K562 (cell line): ENCODE data around the gene LRRC37A3. TPM values are rescaled to one million over a fixed set of nuclear protein-coding genes. Genes with fewer than 3 reads are reported as not detected.

Experiments
- ARID2 ChIP-seq: fragments of 450-650 bp; IDR thresholded peaks from 2 replicates; pipeline ENCODE4 v1.6.1; 2017; ENCODE audit warnings: antibody characterized with exemption, mild to moderate bottlenecking
- ASH1L ChIP-seq: fragments of 450-650 bp; IDR thresholded peaks from 2 replicates; pipeline ENCODE4 v1.6.1; 2018; ENCODE audit warnings: borderline replicate concordance, mild to moderate bottlenecking, low read depth; ENCODE audit not compliant: partially characterized antibody
- KLF6 ChIP-seq: fragments of 250-450 bp; sonication (Bioruptor Pico); IDR thresholded peaks from 2 replicates; pipeline ENCODE4 v1.4.0; 2020; ENCODE audit warnings: mild to moderate bottlenecking, moderate library complexity, borderline replicate concordance
- MAFG ChIP-seq: fragments of 450-650 bp; conservative IDR thresholded peaks from 2 replicates; pipeline ENCODE4 v1.6.1; 2016; ENCODE audit warnings: missing genetic modification characterization, missing compliant biosample characterization
- NFIX ChIP-seq: fragments of 250-450 bp; sonication (Bioruptor Pico); IDR thresholded peaks from 2 replicates; pipeline ENCODE4 v1.4.0; 2020; ENCODE audit warnings: low read depth, mild to moderate bottlenecking, moderate library complexity
- PHTF2 ChIP-seq: fragments of 250-450 bp; sonication (Bioruptor Pico); IDR thresholded peaks from 2 replicates; pipeline ENCODE4 v1.5.0; 2021; ENCODE audit warnings: mild to moderate bottlenecking
- POLR2B ChIP-seq: fragments of 450-650 bp; IDR thresholded peaks from 2 replicates; pipeline ENCODE4 v1.6.1; 2018; ENCODE audit warnings: low read depth; ENCODE audit not compliant: partially characterized antibody
- RFX7 ChIP-seq: fragments of 250-450 bp; sonication (Bioruptor Pico); IDR thresholded peaks from 2 replicates; pipeline ENCODE4 v1.5.1; 2021; ENCODE audit warnings: mild to moderate bottlenecking
- SIRT6 ChIP-seq: IDR thresholded peaks from one replicate; pipeline ENCODE4 v1.6.1; 2012; ENCODE audit warnings: low read depth, mild to moderate bottlenecking, control low read depth, inconsistent platforms, low read length, moderate library complexity
- TAF7 ChIP-seq: fragments of 450-650 bp; IDR thresholded peaks from 2 replicates; pipeline ENCODE4 v1.6.1; 2016; ENCODE audit warnings: missing genetic modification characterization, missing compliant biosample characterization
- TBL1XR1 ChIP-seq, 2 experiments: IDR thresholded peaks; 2 replicates each; pipeline ENCODE4 v1.6.1; 2012; ENCODE audit warnings: improper control_type of control experiment in 2 of 2, low read length in 2 of 2, mild to moderate bottlenecking in 1 of 2
- ZNF12 ChIP-seq: sonication (generic); formaldehyde crosslinking; IDR thresholded peaks from 2 replicates; pipeline ENCODE4 v1.4.0; 2020; ENCODE audit warnings: mild to moderate bottlenecking, missing genetic modification reagents
- ZNF23 ChIP-seq: fragments of 250-450 bp; sonication (Bioruptor Pico); IDR thresholded peaks from 2 replicates; pipeline ENCODE4 v1.4.0; 2020; ENCODE audit warnings: mild to moderate bottlenecking
- ZNF280B ChIP-seq: fragments of 250-450 bp; sonication (Bioruptor Pico); IDR thresholded peaks from 2 replicates; pipeline ENCODE4 v1.5.1; 2021; ENCODE audit warnings: mild to moderate bottlenecking
- ZNF583 ChIP-seq: fragments of 250-450 bp; sonication (Bioruptor Pico); IDR thresholded peaks from 2 replicates; pipeline ENCODE4 v1.4.0; 2020
- polyA plus RNA-seq, 8 experiments: library from polyadenylated mRNA; depleted of rRNA in 4 of 8; stranded (reverse) in 5 of 8; unstranded in 3 of 8; fragments of >200 nt; fragmentation: Nextera tagmentation in 2 of 8; fragmentation: Illumina TruSeq in 1 of 8; extraction: Ambion mirVana in 2 of 8; extraction: Trizol in 1 of 8; gene quantifications; 2 replicates each; pipeline versions ENCODE4 v1.2.1 to v1.2.3, GENCODE V29; 2011 to 2014; ENCODE audit warnings: inconsistent platforms in 1 of 8, missing spikeins in 1 of 8
- total RNA-seq, 7 experiments: library from RNA; depleted of rRNA in 6 of 7; stranded (reverse); fragments of >200 nt in 6 of 7; fragmentation: Illumina TruSeq in 2 of 7; extraction: Trizol in 2 of 7; gene quantifications; 2 replicates each; pipeline versions ENCODE4 v1.2.1 to v1.2.3, GENCODE V29; 2011 to 2021; ENCODE audit warnings: low replicate concordance in 1 of 7
- TF ChIP-seq, protein P1 (sequence below): sonication (generic); formaldehyde crosslinking; IDR thresholded peaks from 2 replicates; pipeline ENCODE4 v1.8.1; 2023; ENCODE audit warnings: missing genetic modification reagents, mild to moderate bottlenecking, borderline replicate concordance
- TF ChIP-seq, protein P2 (sequence below): fragments of 450-650 bp; IDR thresholded peaks from 2 replicates; pipeline ENCODE4 v1.7.1; 2018; ENCODE audit warnings: mild to moderate bottlenecking, low read depth; ENCODE audit not compliant: partially characterized antibody
- TF ChIP-seq, protein P3 (sequence below): fragments of 250-450 bp; sonication (Bioruptor Pico); IDR thresholded peaks from 2 replicates; pipeline ENCODE4 v1.4.0; 2020

Gene LRRC37A3
- total and polyA plus RNA-seq, 9 of the 15 experiments (the other 6 are each of a cell fraction or from before 2014, with no cell fraction given), result 0.14 to 5.9 (median 2.2) TPM

DNA sequence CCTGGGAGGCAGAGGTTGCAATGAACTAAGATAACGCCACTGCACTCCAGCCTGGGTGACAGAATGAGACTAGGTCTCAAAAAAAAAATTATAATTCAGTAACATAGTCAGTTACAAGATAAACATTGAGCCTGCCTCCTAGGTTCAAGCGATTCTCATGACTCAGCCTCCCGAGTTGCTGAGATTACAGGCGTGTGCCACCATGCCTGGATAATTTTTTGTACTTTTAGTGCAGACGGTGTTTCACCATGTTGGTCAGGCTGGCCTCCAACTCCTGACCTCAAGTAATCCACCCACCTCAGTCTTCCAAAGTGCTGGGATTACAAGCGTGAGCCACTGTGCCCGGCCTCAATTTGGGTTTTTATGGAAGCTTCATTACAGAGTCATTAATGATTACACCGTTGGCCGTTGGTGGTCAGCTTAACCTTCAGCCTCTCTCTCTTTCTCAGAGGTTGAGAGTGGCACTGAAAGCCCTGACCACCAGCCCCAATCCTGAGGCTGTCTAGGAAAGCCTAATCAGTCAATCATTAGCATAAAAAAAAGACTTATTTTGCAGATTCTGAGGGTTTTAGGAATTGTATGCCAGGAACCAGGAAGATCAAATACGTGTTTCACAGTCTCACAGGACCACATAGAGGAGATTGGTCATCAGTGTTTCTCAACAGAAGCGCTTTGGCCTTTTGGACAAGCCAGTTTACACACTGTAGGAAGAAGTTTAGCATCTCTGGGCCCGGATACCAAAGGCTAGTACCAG, 1.3 kb upstream of the LRRC37A3 start (continued):
- TF ChIP-seq NFIX (CRISPR knock-in tag), result no peak
- no peak for TF ChIP-seq SIRT6
- TF ChIP-seq ZNF12, result 0 out of 2 replicates have a peak, but pooled peaks have one; percentile 25
- no peak for TF ChIP-seq ARID2
- TF ChIP-seq, protein P1, sequence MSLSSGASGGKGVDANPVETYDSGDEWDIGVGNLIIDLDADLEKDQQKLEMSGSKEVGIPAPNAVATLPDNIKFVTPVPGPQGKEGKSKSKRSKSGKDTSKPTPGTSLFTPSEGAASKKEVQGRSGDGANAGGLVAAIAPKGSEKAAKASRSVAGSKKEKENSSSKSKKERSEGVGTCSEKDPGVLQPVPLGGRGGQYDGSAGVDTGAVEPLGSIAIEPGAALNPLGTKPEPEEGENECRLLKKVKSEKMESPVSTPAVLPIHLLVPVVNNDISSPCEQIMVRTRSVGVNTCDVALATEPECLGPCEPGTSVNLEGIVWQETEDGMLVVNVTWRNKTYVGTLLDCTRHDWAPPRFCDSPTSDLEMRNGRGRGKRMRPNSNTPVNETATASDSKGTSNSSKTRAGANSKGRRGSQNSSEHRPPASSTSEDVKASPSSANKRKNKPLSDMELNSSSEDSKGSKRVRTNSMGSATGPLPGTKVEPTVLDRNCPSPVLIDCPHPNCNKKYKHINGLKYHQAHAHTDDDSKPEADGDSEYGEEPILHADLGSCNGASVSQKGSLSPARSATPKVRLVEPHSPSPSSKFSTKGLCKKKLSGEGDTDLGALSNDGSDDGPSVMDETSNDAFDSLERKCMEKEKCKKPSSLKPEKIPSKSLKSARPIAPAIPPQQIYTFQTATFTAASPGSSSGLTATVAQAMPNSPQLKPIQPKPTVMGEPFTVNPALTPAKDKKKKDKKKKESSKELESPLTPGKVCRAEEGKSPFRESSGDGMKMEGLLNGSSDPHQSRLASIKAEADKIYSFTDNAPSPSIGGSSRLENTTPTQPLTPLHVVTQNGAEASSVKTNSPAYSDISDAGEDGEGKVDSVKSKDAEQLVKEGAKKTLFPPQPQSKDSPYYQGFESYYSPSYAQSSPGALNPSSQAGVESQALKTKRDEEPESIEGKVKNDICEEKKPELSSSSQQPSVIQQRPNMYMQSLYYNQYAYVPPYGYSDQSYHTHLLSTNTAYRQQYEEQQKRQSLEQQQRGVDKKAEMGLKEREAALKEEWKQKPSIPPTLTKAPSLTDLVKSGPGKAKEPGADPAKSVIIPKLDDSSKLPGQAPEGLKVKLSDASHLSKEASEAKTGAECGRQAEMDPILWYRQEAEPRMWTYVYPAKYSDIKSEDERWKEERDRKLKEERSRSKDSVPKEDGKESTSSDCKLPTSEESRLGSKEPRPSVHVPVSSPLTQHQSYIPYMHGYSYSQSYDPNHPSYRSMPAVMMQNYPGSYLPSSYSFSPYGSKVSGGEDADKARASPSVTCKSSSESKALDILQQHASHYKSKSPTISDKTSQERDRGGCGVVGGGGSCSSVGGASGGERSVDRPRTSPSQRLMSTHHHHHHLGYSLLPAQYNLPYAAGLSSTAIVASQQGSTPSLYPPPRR (CRISPR knock-in tag), result no peak
- no peak for TF ChIP-seq ZNF23
- TF ChIP-seq ZNF280B (CRISPR knock-in tag), result no peak
- no peak for TF ChIP-seq PHTF2 (CRISPR knock-in tag)
- no peak for TF ChIP-seq TBL1XR1 (IDR thresholded peaks at IDR 0.05; ENCODE audit: low read length in 2 of 2)
- no peak for TF ChIP-seq ASH1L
- no peak for TF ChIP-seq TAF7 (tag)
- TF ChIP-seq, protein P2, sequence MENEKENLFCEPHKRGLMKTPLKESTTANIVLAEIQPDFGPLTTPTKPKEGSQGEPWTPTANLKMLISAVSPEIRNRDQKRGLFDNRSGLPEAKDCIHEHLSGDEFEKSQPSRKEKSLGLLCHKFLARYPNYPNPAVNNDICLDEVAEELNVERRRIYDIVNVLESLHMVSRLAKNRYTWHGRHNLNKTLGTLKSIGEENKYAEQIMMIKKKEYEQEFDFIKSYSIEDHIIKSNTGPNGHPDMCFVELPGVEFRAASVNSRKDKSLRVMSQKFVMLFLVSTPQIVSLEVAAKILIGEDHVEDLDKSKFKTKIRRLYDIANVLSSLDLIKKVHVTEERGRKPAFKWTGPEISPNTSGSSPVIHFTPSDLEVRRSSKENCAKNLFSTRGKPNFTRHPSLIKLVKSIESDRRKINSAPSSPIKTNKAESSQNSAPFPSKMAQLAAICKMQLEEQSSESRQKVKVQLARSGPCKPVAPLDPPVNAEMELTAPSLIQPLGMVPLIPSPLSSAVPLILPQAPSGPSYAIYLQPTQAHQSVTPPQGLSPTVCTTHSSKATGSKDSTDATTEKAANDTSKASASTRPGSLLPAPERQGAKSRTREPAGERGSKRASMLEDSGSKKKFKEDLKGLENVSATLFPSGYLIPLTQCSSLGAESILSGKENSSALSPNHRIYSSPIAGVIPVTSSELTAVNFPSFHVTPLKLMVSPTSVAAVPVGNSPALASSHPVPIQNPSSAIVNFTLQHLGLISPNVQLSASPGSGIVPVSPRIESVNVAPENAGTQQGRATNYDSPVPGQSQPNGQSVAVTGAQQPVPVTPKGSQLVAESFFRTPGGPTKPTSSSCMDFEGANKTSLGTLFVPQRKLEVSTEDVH, result no peak
- TF ChIP-seq POLR2B, result no peak
- no peak for TF ChIP-seq KLF6 (CRISPR knock-in tag)
- TF ChIP-seq, protein P3, sequence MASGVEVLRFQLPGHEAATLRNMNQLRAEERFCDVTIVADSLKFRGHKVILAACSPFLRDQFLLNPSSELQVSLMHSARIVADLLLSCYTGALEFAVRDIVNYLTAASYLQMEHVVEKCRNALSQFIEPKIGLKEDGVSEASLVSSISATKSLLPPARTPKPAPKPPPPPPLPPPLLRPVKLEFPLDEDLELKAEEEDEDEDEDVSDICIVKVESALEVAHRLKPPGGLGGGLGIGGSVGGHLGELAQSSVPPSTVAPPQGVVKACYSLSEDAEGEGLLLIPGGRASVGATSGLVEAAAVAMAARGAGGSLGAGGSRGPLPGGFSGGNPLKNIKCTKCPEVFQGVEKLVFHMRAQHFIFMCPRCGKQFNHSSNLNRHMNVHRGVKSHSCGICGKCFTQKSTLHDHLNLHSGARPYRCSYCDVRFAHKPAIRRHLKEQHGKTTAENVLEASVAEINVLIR (CRISPR knock-in tag), result no peak
- 0 out of 2 replicates have a peak, but pooled peaks have one; percentile 12 for TF ChIP-seq MAFG (tag)
- 0 out of 2 replicates have a peak, but pooled peaks have one; percentile 50 for TF ChIP-seq RFX7 (CRISPR knock-in tag)
- TF ChIP-seq ZNF583 (CRISPR knock-in tag), result no peak
